Neural progenitor cell (in vitro differentiated cells): Measurements from ENCODE around the gene POMT2. TPM values are rescaled to one million over a fixed set of nuclear protein-coding genes. Genes with fewer than 3 reads are reported as not detected.

Source experiments
- DNase-seq: peaks from one replicate; pipeline ENCODE4 v3.0.0-alpha.2; 2016; ENCODE audit warnings: low spot score
- H2AFZ ChIP-seq: fragments of 200-600 bp; sonication (generic); replicated peaks from 2 replicates; pipeline ENCODE4 v1.6.1; 2016; ENCODE audit warnings: antibody characterized with exemption
- H3F3A ChIP-seq: fragments of 200-600 bp; sonication (generic); 2 replicates; pipeline ENCODE4 v1.6.1; 2016; ENCODE audit warnings: antibody characterized with exemption, low read depth
- H3K27ac ChIP-seq: fragments of 200-600 bp; sonication (generic); 2 replicates; pipeline ENCODE4 v1.5.1; 2016; ENCODE audit warnings: mild to moderate bottlenecking
- H3K27me3 ChIP-seq: fragments of 200-600 bp; sonication (generic); 2 replicates; pipeline ENCODE4 v1.6.1; 2016; ENCODE audit warnings: mild to moderate bottlenecking, moderate library complexity
- H3K36me3 ChIP-seq: fragments of 200-600 bp; sonication (generic); 2 replicates; pipeline ENCODE4 v1.5.1; 2016
- H3K4me1 ChIP-seq: fragments of 200-600 bp; sonication (generic); 2 replicates; pipeline ENCODE4 v1.6.1; 2016; ENCODE audit warnings: mixed run types
- H3K4me2 ChIP-seq: fragments of 200-600 bp; sonication (generic); 2 replicates; pipeline ENCODE4 v1.6.1; 2016
- H3K4me3 ChIP-seq: fragments of 200-600 bp; sonication (generic); 2 replicates; pipeline ENCODE4 v1.5.1; 2016
- H3K79me2 ChIP-seq: fragments of 200-600 bp; sonication (generic); 2 replicates; pipeline ENCODE4 v1.6.1; 2016; ENCODE audit warnings: low read depth
- H3K9ac ChIP-seq: fragments of 200-600 bp; sonication (generic); 2 replicates; pipeline ENCODE4 v1.6.1; 2016
- H3K9me3 ChIP-seq: fragments of 200-600 bp; sonication (generic); 2 replicates; pipeline ENCODE4 v1.5.1; 2016; ENCODE audit warnings: low read depth
- H4K20me1 ChIP-seq: fragments of 200-600 bp; sonication (generic); 2 replicates; pipeline ENCODE4 v1.6.1; 2016; ENCODE audit warnings: low read depth
- H3K27ac Mint-ChIP-seq: 3 replicates; pipeline ENCODE4 v1.8.0; 2021; ENCODE audit warnings: mixed read lengths
- H3K27me3 Mint-ChIP-seq: 2 replicates; pipeline ENCODE4 v1.8.0; 2022; ENCODE audit warnings: low read depth, mild to moderate bottlenecking, inconsistent platforms, moderate library complexity, mixed read lengths; ENCODE audit not compliant: insufficient read depth
- H3K36me3 Mint-ChIP-seq: 3 replicates; pipeline ENCODE4 v1.8.0; 2021; ENCODE audit warnings: mixed read lengths
- H3K4me1 Mint-ChIP-seq: 3 replicates; pipeline ENCODE4 v1.8.0; 2021; ENCODE audit warnings: mixed read lengths
- H3K4me3 Mint-ChIP-seq: 3 replicates; pipeline ENCODE4 v1.8.0; 2021; ENCODE audit warnings: mild to moderate bottlenecking, moderate library complexity, mixed read lengths
- H3K9me3 Mint-ChIP-seq: 3 replicates; pipeline ENCODE4 v1.8.0; 2020; ENCODE audit warnings: mixed read lengths
- EZH2 ChIP-seq: fragments of 200-600 bp; sonication (generic); IDR thresholded peaks from 2 replicates; pipeline ENCODE4 v1.6.1; 2017; ENCODE audit warnings: antibody characterized with exemption, mild to moderate bottlenecking, moderate library complexity
- EZH2phosphoT487 ChIP-seq: fragments of 200-600 bp; sonication (generic); IDR thresholded peaks from 2 replicates; pipeline ENCODE4 v1.6.1; 2017; ENCODE audit warnings: antibody characterized with exemption
- microRNA counts: library from miRNA; unstranded; fragments of <30 nt; microRNA quantifications from one replicate; lab custom pipeline; 2016
- microRNA-seq: library from miRNA; unstranded; fragments of <30 nt; microRNA quantifications from one replicate; pipeline ENCODE4, GENCODE V29; 2016
- small RNA-seq: library from RNA; depleted of rRNA; stranded (forward); fragments of <200 nt; gene quantifications from one replicate; pipeline ENCODE3, GENCODE V24; 2015
- total RNA-seq: library from RNA; depleted of rRNA; stranded (reverse); fragments of >200 nt; gene quantifications from 2 replicates; pipeline ENCODE4 v1.2.3, GENCODE V29; 2015; ENCODE audit warnings: low replicate concordance
- TF ChIP-seq, protein P1 (sequence below): fragments of 200-600 bp; sonication (generic); IDR thresholded peaks from 2 replicates; pipeline ENCODE4 v1.5.1; 2017; ENCODE audit warnings: antibody characterized with exemption, mild to moderate bottlenecking

POMT2 gene
- total RNA-seq, 1 donor from 2014 or later, result 6.2 TPM

DNA sequence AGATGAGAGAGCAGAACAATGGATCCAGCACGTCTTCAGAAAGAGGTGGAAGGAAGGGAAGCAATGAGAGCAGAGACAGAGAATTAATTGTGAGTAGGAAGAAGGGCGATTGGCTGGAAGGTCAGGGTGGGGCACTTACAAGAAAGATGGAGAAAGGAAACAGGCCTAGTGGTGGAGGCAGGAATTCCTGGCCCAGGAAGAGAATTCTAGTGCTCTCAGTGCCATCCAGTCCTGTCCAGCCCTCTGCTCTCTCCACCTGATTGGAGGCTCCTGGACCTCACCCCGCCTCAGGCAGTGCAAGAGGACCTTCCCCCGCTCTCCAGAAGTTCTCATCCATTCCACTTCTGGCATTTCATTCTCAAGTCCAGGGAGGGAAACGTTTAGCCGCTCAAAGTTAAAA lies 92.6 kb downstream of the POMT2 start:
- no peaks in the 10 kb centered on the region for H3K27me3 ChIP-seq
- H2AFZ ChIP-seq, result no peak overlapping the region
- no peaks in the 10 kb centered on the region for H3K9me3 ChIP-seq
- Mint-ChIP-seq H3K4me3 (no peak overlapping the region), H3K9me3 (peaks cover 5% of the 10 kb centered on the region), H3K27me3 (peaks cover 5% of the 10 kb centered on the region), H3K4me1 (peaks cover 5% of the 10 kb centered on the region), H3K27ac (no peak overlapping the region), H3K36me3 (no peaks in the 10 kb centered on the region)
- no peak overlapping the region for H3K4me3 ChIP-seq
- no peak overlapping the region for H3K9ac ChIP-seq
- H3K79me2 ChIP-seq, result no peaks in the 10 kb centered on the region
- DNase-seq, result no peak
- H3K4me1 ChIP-seq, result peaks cover 13% of the 10 kb centered on the region
- H3K27ac ChIP-seq, result no peak overlapping the region
- no peaks in the 10 kb centered on the region for H3K36me3 ChIP-seq
- TF ChIP-seq EZH2phosphoT487 (no peak), EZH2 (no peak)
- TF ChIP-seq, protein P1, sequence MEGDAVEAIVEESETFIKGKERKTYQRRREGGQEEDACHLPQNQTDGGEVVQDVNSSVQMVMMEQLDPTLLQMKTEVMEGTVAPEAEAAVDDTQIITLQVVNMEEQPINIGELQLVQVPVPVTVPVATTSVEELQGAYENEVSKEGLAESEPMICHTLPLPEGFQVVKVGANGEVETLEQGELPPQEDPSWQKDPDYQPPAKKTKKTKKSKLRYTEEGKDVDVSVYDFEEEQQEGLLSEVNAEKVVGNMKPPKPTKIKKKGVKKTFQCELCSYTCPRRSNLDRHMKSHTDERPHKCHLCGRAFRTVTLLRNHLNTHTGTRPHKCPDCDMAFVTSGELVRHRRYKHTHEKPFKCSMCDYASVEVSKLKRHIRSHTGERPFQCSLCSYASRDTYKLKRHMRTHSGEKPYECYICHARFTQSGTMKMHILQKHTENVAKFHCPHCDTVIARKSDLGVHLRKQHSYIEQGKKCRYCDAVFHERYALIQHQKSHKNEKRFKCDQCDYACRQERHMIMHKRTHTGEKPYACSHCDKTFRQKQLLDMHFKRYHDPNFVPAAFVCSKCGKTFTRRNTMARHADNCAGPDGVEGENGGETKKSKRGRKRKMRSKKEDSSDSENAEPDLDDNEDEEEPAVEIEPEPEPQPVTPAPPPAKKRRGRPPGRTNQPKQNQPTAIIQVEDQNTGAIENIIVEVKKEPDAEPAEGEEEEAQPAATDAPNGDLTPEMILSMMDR, result no peak
- H3F3A ChIP-seq, result peaks cover 2% of the 10 kb centered on the region
- no peaks in the 10 kb centered on the region for H4K20me1 ChIP-seq
- H3K4me2 ChIP-seq, result no peak overlapping the region

DNA sequence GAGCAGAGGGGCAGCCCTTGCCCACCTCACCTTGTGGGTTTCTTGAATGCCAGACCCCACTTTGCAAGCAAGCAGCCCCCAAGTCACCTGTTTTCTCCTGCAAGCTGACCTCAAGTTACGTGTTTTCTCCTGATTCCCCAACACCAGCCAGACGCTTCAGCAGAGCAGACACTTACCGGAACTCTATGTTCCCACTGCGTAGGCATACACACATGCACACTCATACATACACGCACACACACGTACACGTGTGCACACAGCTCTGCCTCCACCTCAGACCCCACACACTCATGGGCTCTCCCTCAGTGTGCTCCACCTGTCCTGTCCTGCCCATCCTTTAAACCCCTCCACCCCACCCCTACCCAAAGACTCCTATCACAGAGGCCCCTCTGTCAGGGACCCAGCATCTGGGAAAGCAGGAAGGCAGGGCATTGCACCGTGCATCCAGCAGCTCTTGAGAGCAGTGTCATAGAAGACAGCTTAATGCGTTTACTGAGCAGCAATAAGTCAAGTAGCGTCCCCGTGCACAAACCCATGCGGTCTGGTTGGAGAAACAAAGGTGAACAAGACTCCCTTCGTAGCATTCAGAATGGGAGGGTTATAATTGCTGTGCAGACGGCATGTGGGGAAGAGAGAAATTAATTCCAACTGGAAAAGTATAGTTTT lies 94.7 kb downstream of the POMT2 start:
- no peak overlapping the region for H3K4me3 ChIP-seq
- no peak for DNase-seq
- no peak for TF ChIP-seq EZH2
- TF ChIP-seq, protein P1, result no peak
- no peak for TF ChIP-seq EZH2phosphoT487
- no peak overlapping the region for H3K9ac ChIP-seq
- H3F3A ChIP-seq, result peaks cover 12% of the 10 kb centered on the region
- H3K27me3 ChIP-seq, result no peaks in the 10 kb centered on the region
- H3K36me3 ChIP-seq, result no peaks in the 10 kb centered on the region
- H3K9me3 ChIP-seq, result no peaks in the 10 kb centered on the region
- no peaks in the 10 kb centered on the region for H3K79me2 ChIP-seq
- Mint-ChIP-seq H3K4me3 (no peak overlapping the region), H3K9me3 (peaks cover 5% of the 10 kb centered on the region), H3K27me3 (peaks cover 4% of the 10 kb centered on the region), H3K27ac (no peak overlapping the region), H3K4me1 (peaks cover 19% of the 10 kb centered on the region), H3K36me3 (no peaks in the 10 kb centered on the region)
- H3K27ac ChIP-seq, result no peak overlapping the region
- no peak overlapping the region for H3K4me2 ChIP-seq
- no peaks in the 10 kb centered on the region for H4K20me1 ChIP-seq
- peaks cover 22% of the 10 kb centered on the region for H3K4me1 ChIP-seq
- H2AFZ ChIP-seq, result no peak overlapping the region

DNA sequence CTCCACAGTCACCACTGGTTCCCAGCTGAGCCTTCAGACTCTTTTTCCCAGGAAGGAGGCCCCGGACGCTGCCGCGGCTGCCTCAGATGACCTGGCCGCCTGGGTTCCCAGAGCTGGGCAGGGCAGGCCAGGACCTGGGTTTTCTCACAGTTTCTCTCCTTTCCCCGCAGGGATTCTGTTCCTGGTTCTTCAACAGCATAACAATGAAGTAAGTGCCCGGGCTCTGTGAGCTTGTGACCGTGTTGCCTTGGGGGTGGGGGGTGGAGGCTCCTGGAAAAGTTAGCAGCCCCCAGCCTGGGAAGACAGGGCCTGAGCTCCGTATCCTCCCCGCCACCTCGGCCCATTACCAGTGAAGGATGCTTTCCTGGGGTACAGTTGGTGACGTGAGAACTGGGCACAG lies 95.4 kb downstream of the POMT2 start:
- Mint-ChIP-seq H3K27me3 (peaks cover 4% of the 10 kb centered on the region), H3K27ac (no peak overlapping the region), H3K9me3 (peaks cover 2% of the 10 kb centered on the region), H3K4me1 (peaks cover 20% of the 10 kb centered on the region), H3K36me3 (no peaks in the 10 kb centered on the region), H3K4me3 (no peak overlapping the region)
- Histone ChIP-seq H3K9ac (no peak overlapping the region), H4K20me1 (no peaks in the 10 kb centered on the region), H3K4me2 (no peak overlapping the region), H3K4me3 (no peak overlapping the region), H3K36me3 (no peaks in the 10 kb centered on the region), H3K27ac (no peak overlapping the region), H3F3A (peaks cover 12% of the 10 kb centered on the region), H3K27me3 (no peaks in the 10 kb centered on the region), H3K4me1 (peaks cover 22% of the 10 kb centered on the region), H3K79me2 (no peaks in the 10 kb centered on the region), H3K9me3 (no peaks in the 10 kb centered on the region), H2AFZ (no peak overlapping the region)
- no peak for DNase-seq
- TF ChIP-seq EZH2phosphoT487 (no peak), EZH2 (no peak)
- TF ChIP-seq, protein P1, result no peak

MicroRNA genes within 50 kb of the gene (microRNA counts, 767-probe panel; counts per million panel counts)
- 10,040 counts per million, percentile 97 among the panel's probes with 10 or more counts for microRNA hsa-miR-1260a (lab: Ali Mortazavi, UCI)

Small RNAs within 50 kb of the gene (microRNA-seq; reads per million reads assigned to microRNA genes)
- not detected for gene MIR1260A

Small RNAs within 50 kb of the gene (small RNA-seq; reads per million reads assigned to genes)
- not detected for gene MIR1260A

Other genes starting within 250 kb of the POMT2 start
- gene CIPC, start 222.6 kb downstream of the POMT2 start, total RNA-seq, result 22.5 and 24.3 TPM in 2 replicates
- gene ZDHHC22, start 179.1 kb downstream of the POMT2 start, total RNA-seq, result 0.07 and 0.31 TPM in 2 replicates
- 1.1 and 1.5 TPM in 2 replicates for gene TMEM63C, start 139.1 kb downstream of the POMT2 start, total RNA-seq
- not detected in 2 replicates for gene NGB, start 49.7 kb downstream of the POMT2 start, total RNA-seq
- 44.2 and 52.5 TPM in 2 replicates for gene GSTZ1, start 153 bp upstream of the POMT2 start, total RNA-seq
- 19.1 and 23.5 TPM in 2 replicates for gene TMED8, start 56.2 kb upstream of the POMT2 start, total RNA-seq
- 2.2 and 2.4 TPM in 2 replicates for gene SAMD15, start 56.5 kb upstream of the POMT2 start, total RNA-seq
- gene NOXRED1, start 102.6 kb upstream of the POMT2 start, total RNA-seq, result 0.07 and 0.40 TPM in 2 replicates
- 29.7 and 31.2 TPM in 2 replicates for gene VIPAS39, start 136.7 kb upstream of the POMT2 start, total RNA-seq
- 102 and 185 TPM in 2 replicates for gene AHSA1, start 137.2 kb upstream of the POMT2 start, total RNA-seq
- 0.07 and 0.12 TPM in 2 replicates for gene ISM2, start 177.9 kb upstream of the POMT2 start, total RNA-seq